COLO829 (cell line): Measurements from ENCODE around the gene BEST4.
A peak's percentile ranks its signal among the peaks of the same experiment; 100 is the strongest.
"Not testable (repeated sequence)": the region's sequence is repeated elsewhere in the genome, so short reads cannot be mapped to it uniquely, and the experiment has no call there.

Experiments used
- DNase-seq: peaks from one replicate; pipeline ENCODE4 v3.0.0; 2012; ENCODE audit warnings: low spot score

Gene BEST4

GRCh38 chr1:44788120-44788860 is at the start of gene BEST4:
Gene BEST4, minus strand, starts transcription at chr1:44788170. Its CDS starts 465 bp downstream, at chr1:44787705.
- no peak for DNase-seq

- peak; percentile 56 for DNase-seq
Measured at GRCh38 chr1:44835738-44836675, 48.0 kb upstream of the BEST4 start.

GRCh38 chr1:44834328-44834727 is 46.4 kb upstream of the BEST4 start:
- no peak for DNase-seq

- DNase-seq, result no peak
Measured at GRCh38 chr1:44832056-44832705, 44.2 kb upstream of the BEST4 start.

- DNase-seq, result no peak
Measured at GRCh38 chr1:44831516-44831915, 43.5 kb upstream of the BEST4 start.

- DNase-seq, result no peak
Measured at GRCh38 chr1:44830900-44831304, 42.9 kb upstream of the BEST4 start.

GRCh38 chr1:44829506-44830384 is 41.8 kb upstream of the BEST4 start:
- DNase-seq, result no peak

GRCh38 chr1:44828841-44829440 is 41.0 kb upstream of the BEST4 start:
- no peak for DNase-seq

- no peak for DNase-seq
Measured at GRCh38 chr1:44828003-44828651, 40.2 kb upstream of the BEST4 start.

- no peak for DNase-seq
Measured at GRCh38 chr1:44827197-44828002, 39.4 kb upstream of the BEST4 start.

- DNase-seq, result no peak
Measured at GRCh38 chr1:44826375-44827196, 38.6 kb upstream of the BEST4 start.

- not testable (repeated sequence) for DNase-seq
Measured at GRCh38 chr1:44824392-44824791, 36.4 kb upstream of the BEST4 start.

- no peak for DNase-seq
Measured at GRCh38 chr1:44822981-44823451, 35.0 kb upstream of the BEST4 start.

GRCh38 chr1:44822131-44822701 is 34.2 kb upstream of the BEST4 start:
- DNase-seq, result no peak

- DNase-seq, result no peak
Measured at GRCh38 chr1:44821240-44821715, 33.3 kb upstream of the BEST4 start.

GRCh38 chr1:44820328-44821239 is 32.6 kb upstream of the BEST4 start:
- no peak for DNase-seq
